DND-41 (cell line): ENCODE results near the gene HDDC3.

ENCODE experiments used
- ATAC-seq: fragments of 200-7000 bp; cut with Tn5 transposase; 3 replicates; pipeline ENCODE4 v1.9.1; 2021; ENCODE audit warnings: low read depth; ENCODE audit not compliant: insufficient read depth
- DNase-seq: peaks from one replicate; pipeline ENCODE4 v3.0.0-alpha.2; 2020
- H2AFZ ChIP-seq: 2 replicates; pipeline ENCODE4 v1.6.0; 2012; ENCODE audit warnings: low read depth, low read length
- H3K27ac ChIP-seq: 2 replicates; pipeline ENCODE4 v1.5.1; 2012; ENCODE audit warnings: low read length, inconsistent platforms
- H3K27me3 ChIP-seq: fragments of 200-600 bp; sonication (generic); 2 replicates; pipeline ENCODE4 v1.6.0; 2012; ENCODE audit warnings: low read length, mild to moderate bottlenecking, inconsistent platforms; ENCODE audit not compliant: insufficient read depth, poor library complexity
- H3K36me3 ChIP-seq: 2 replicates; pipeline ENCODE4 v1.5.1; 2012; ENCODE audit warnings: low read length, inconsistent platforms; ENCODE audit not compliant: insufficient read depth
- H3K4me1 ChIP-seq: 2 replicates; pipeline ENCODE4 v1.5.1; 2012; ENCODE audit warnings: mild to moderate bottlenecking, low read length; ENCODE audit not compliant: insufficient read depth
- H3K4me2 ChIP-seq: 2 replicates; pipeline ENCODE4 v1.6.0; 2012; ENCODE audit warnings: mild to moderate bottlenecking, moderate library complexity, low read length, inconsistent platforms; ENCODE audit not compliant: insufficient read depth
- H3K4me3 ChIP-seq, 2 experiments: fragments of 200-600 bp in 1 of 2; shearing (Covaris generic) in 1 of 2; 2 replicates each; pipeline ENCODE4 v1.5.1; 2012 to 2016; ENCODE audit warnings: inconsistent platforms in 2 of 2, low read length in 2 of 2, mild to moderate bottlenecking in 2 of 2, low read depth in 1 of 2, moderate library complexity in 1 of 2
- H3K79me2 ChIP-seq: 2 replicates; pipeline ENCODE4 v1.6.0; 2012; ENCODE audit warnings: low read length, inconsistent platforms; ENCODE audit not compliant: insufficient read depth
- H3K9ac ChIP-seq: 2 replicates; pipeline ENCODE4 v1.6.0; 2012; ENCODE audit warnings: low read depth, mild to moderate bottlenecking, inconsistent platforms, low read length, moderate library complexity
- H3K9me3 ChIP-seq: 2 replicates; pipeline ENCODE4 v1.5.1; 2012; ENCODE audit warnings: low read length, moderate library complexity, mild to moderate bottlenecking, inconsistent platforms; ENCODE audit not compliant: insufficient read depth, severe bottlenecking
- H4K20me1 ChIP-seq: 2 replicates; pipeline ENCODE4 v1.6.0; 2012; ENCODE audit warnings: low read length; ENCODE audit not compliant: insufficient read depth
- CTCF ChIP-seq: IDR thresholded peaks from 2 replicates; pipeline ENCODE4 v1.5.1; 2012; ENCODE audit warnings: borderline replicate concordance, low read length, moderate library complexity, mild to moderate bottlenecking; ENCODE audit not compliant: poor library complexity, severe bottlenecking; ENCODE audit errors: extremely low read depth
- EZH2 ChIP-seq: IDR thresholded peaks from 3 replicates; pipeline ENCODE4 v1.6.1; 2012; ENCODE audit warnings: borderline replicate concordance, low read depth, mild to moderate bottlenecking, moderate library complexity, low read length, inconsistent platforms; ENCODE audit not compliant: severe bottlenecking

Gene HDDC3

GRCh38 chr15:90918034-90918788 is 14.1 kb downstream of the HDDC3 start:
- DNase-seq (no peak), ATAC-seq (no peak)
- H3K9me3 ChIP-seq = no peaks in the 10 kb centered on the region
- H3K27ac ChIP-seq = no peak overlapping the region
- H3K79me2 ChIP-seq = no peaks in the 10 kb centered on the region
- H3K27me3 ChIP-seq = no peaks in the 10 kb centered on the region
- H3K4me3 ChIP-seq = no peak overlapping the region
- H3K9ac ChIP-seq = no peak overlapping the region
- H2AFZ ChIP-seq = no peak overlapping the region
- peaks cover 78% of the 10 kb centered on the region for H3K36me3 ChIP-seq
- TF ChIP-seq EZH2 (no peak), CTCF (no peak)
- H3K4me1 ChIP-seq = no peaks in the 10 kb centered on the region
- H3K4me2 ChIP-seq = no peak overlapping the region
- H4K20me1 ChIP-seq = no peaks in the 10 kb centered on the region

- H3K9ac ChIP-seq = no peak overlapping the region
- no peaks in the 10 kb centered on the region for H3K79me2 ChIP-seq
- no peak overlapping the region for H3K27ac ChIP-seq
- peaks cover 84% of the 10 kb centered on the region for H3K36me3 ChIP-seq
- H3K27me3 ChIP-seq = no peaks in the 10 kb centered on the region
- H4K20me1 ChIP-seq = no peaks in the 10 kb centered on the region
- TF ChIP-seq CTCF = no peak
- no peak for TF ChIP-seq EZH2
- no peak overlapping the region for H3K4me2 ChIP-seq
- H3K4me1 ChIP-seq = no peaks in the 10 kb centered on the region
- DNase-seq (no peak), ATAC-seq (no peak)
- no peak overlapping the region for H2AFZ ChIP-seq
- H3K4me3 ChIP-seq = no peak overlapping the region
- no peaks in the 10 kb centered on the region for H3K9me3 ChIP-seq
These were observed 14.8 kb downstream of the HDDC3 start for GRCh38 chr15:90917569-90917968.

- Histone ChIP-seq H4K20me1 (no peaks in the 10 kb centered on the region), H3K79me2 (no peaks in the 10 kb centered on the region), H3K27ac (no peak overlapping the region), H3K27me3 (no peaks in the 10 kb centered on the region), H3K4me2 (no peak overlapping the region), H3K4me3 (no peak overlapping the region), H3K36me3 (peaks cover 95% of the 10 kb centered on the region), H2AFZ (no peak overlapping the region), H3K9ac (no peak overlapping the region), H3K4me1 (no peaks in the 10 kb centered on the region), H3K9me3 (no peaks in the 10 kb centered on the region)
- DNase-seq (no peak), ATAC-seq (no peak)
- TF ChIP-seq EZH2 = no peak
- no peak for TF ChIP-seq CTCF
These were observed 15.9 kb downstream of the HDDC3 start for GRCh38 chr15:90916461-90916860.
